PFSK-1 (cell line): ENCODE results near the gene ZCCHC24.

ENCODE experiments used
- FOXP2 ChIP-seq: optimal IDR thresholded peaks from 2 replicates; pipeline ENCODE3; 2011; ENCODE audit warnings: borderline replicate concordance, control low read depth, inconsistent platforms; ENCODE audit not compliant: insufficient read depth; ENCODE audit errors: extremely low read length, extremely low read depth
- POLR2AphosphoS5 ChIP-seq: IDR thresholded peaks from 2 replicates; pipeline ENCODE4 v1.6.1; 2012; ENCODE audit warnings: low read depth, mild to moderate bottlenecking, control low read depth, low read length, moderate library complexity
- SIN3A ChIP-seq: IDR thresholded peaks from 2 replicates; pipeline ENCODE4 v1.6.1; 2012; ENCODE audit warnings: mild to moderate bottlenecking, low read length, moderate library complexity, borderline replicate concordance; ENCODE audit not compliant: insufficient read depth
- TAF1 ChIP-seq: IDR thresholded peaks from 2 replicates; pipeline ENCODE4 v1.6.1; 2012; ENCODE audit warnings: low read length, control low read depth, borderline replicate concordance; ENCODE audit not compliant: insufficient read depth
- TF ChIP-seq, protein P1 (sequence below), 2 experiments: IDR thresholded peaks; 2 replicates each; pipeline versions ENCODE4 v1.6.1 to v1.8.0; 2011 to 2012; ENCODE audit warnings: low read depth in 2 of 2, low read length in 2 of 2, control low read depth in 1 of 2, inconsistent platforms in 1 of 2, mild to moderate bottlenecking in 1 of 2, moderate library complexity in 1 of 2; ENCODE audit not compliant: insufficient read depth in 1 of 2

Gene ZCCHC24

DNA sequence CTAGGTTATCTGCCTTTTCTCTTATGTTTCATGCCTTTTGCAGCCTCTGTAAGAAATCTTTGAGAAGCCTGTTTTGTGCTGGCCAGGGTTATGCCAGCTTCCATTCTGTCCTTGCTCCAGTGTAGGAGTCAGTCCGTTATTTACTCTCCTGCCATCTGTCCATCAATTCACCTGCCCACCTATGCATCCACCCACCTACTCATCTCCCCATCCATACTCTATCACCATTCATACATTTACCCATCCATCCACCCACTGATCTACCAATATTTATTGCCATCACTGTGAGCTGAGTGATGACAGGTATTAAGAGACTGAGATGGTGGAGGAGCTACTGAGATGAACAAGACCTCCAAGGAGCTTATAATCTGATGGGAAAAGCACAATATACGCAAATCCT is 110.9 kb downstream of the ZCCHC24 start:
- TF ChIP-seq POLR2AphosphoS5 (no peak), TAF1 (no peak), FOXP2 (no peak), SIN3A (no peak)
- TF ChIP-seq, protein P1, sequence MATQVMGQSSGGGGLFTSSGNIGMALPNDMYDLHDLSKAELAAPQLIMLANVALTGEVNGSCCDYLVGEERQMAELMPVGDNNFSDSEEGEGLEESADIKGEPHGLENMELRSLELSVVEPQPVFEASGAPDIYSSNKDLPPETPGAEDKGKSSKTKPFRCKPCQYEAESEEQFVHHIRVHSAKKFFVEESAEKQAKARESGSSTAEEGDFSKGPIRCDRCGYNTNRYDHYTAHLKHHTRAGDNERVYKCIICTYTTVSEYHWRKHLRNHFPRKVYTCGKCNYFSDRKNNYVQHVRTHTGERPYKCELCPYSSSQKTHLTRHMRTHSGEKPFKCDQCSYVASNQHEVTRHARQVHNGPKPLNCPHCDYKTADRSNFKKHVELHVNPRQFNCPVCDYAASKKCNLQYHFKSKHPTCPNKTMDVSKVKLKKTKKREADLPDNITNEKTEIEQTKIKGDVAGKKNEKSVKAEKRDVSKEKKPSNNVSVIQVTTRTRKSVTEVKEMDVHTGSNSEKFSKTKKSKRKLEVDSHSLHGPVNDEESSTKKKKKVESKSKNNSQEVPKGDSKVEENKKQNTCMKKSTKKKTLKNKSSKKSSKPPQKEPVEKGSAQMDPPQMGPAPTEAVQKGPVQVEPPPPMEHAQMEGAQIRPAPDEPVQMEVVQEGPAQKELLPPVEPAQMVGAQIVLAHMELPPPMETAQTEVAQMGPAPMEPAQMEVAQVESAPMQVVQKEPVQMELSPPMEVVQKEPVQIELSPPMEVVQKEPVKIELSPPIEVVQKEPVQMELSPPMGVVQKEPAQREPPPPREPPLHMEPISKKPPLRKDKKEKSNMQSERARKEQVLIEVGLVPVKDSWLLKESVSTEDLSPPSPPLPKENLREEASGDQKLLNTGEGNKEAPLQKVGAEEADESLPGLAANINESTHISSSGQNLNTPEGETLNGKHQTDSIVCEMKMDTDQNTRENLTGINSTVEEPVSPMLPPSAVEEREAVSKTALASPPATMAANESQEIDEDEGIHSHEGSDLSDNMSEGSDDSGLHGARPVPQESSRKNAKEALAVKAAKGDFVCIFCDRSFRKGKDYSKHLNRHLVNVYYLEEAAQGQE (IDR thresholded peaks at IDR 0.05; ENCODE audit: insufficient read depth in 1 of 2, low read depth in 2 of 2, low read length in 2 of 2) = no peak

GRCh38 chr10:79333513-79333912 is 111.9 kb downstream of the ZCCHC24 start:
- TF ChIP-seq, protein P1 (IDR thresholded peaks at IDR 0.05; ENCODE audit: insufficient read depth in 1 of 2, low read depth in 2 of 2, low read length in 2 of 2) = no peak
